CD14-positive monocyte (primary cell): ENCODE data around the gene LRPPRC. TPM values are rescaled to one million over a fixed set of nuclear protein-coding genes. Genes with fewer than 3 reads are reported as not detected.

Experiments used
- DNase-seq, 3 donors: peaks; one replicate each; pipeline ENCODE4 v3.0.0-alpha.2; 2011 to 2022
- H2AFZ ChIP-seq: 2 replicates; pipeline ENCODE4 v1.6.0; 2012; ENCODE audit warnings: mild to moderate bottlenecking, low read depth, low read length, inconsistent platforms; ENCODE audit not compliant: insufficient read depth, poor library complexity, severe bottlenecking
- H3K27ac ChIP-seq, 2 donors: 1 replicate in 1 of 2; 2 replicates in 1 of 2; pipeline ENCODE4 v1.5.1; 2012 to 2013; ENCODE audit warnings: low read length in 2 of 2, control low read depth in 1 of 2, inconsistent platforms in 1 of 2, low read depth in 1 of 2, mild to moderate bottlenecking in 1 of 2
- H3K27me3 ChIP-seq, 2 donors: one replicate each; pipeline versions ENCODE4 v1.6.0 to v1.6.1; 2011 to 2013; ENCODE audit warnings: low read length in 2 of 2; ENCODE audit not compliant: control insufficient read depth in 2 of 2, insufficient read depth in 2 of 2
- H3K36me3 ChIP-seq, 2 donors: replicated peaks in 1 of 2; 1 replicate in 1 of 2; 2 replicates in 1 of 2; pipeline versions ENCODE4 v1.5.1 to v1.6.1; 2012 to 2013; ENCODE audit warnings: low read length in 2 of 2, control low read depth in 1 of 2, inconsistent platforms in 1 of 2, mild to moderate bottlenecking in 1 of 2; ENCODE audit not compliant: insufficient read depth in 2 of 2, control insufficient read depth in 1 of 2
- H3K4me1 ChIP-seq, 2 donors: 1 replicate in 1 of 2; 2 replicates in 1 of 2; pipeline versions ENCODE4 v1.5.1 to v1.6.1; 2012 to 2013; ENCODE audit warnings: low read length in 2 of 2, control low read depth in 1 of 2, inconsistent platforms in 1 of 2, mild to moderate bottlenecking in 1 of 2, moderate library complexity in 1 of 2; ENCODE audit not compliant: insufficient read depth in 2 of 2, control insufficient read depth in 1 of 2
- H3K4me2 ChIP-seq: replicated peaks from 2 replicates; pipeline ENCODE3; 2012; ENCODE audit warnings: low read length, moderate library complexity, mild to moderate bottlenecking; ENCODE audit not compliant: poor library complexity, severe bottlenecking; ENCODE audit errors: extremely low read depth
- H3K4me3 ChIP-seq, 3 experiments: fragments of 200-600 bp in 1 of 3; sonication (generic) in 1 of 3; replicated peaks in 1 of 3; 1 replicate in 2 of 3; 2 replicates in 1 of 3; pipeline ENCODE4 v1.5.1; 2011 to 2013; ENCODE audit warnings: low read length in 3 of 3, mild to moderate bottlenecking in 3 of 3, control low read depth in 2 of 3, low read depth in 2 of 3, inconsistent platforms in 1 of 3, moderate library complexity in 1 of 3
- H3K79me2 ChIP-seq: 2 replicates; pipeline ENCODE4 v1.6.0; 2012; ENCODE audit warnings: mild to moderate bottlenecking, control low read depth, inconsistent platforms, low read length, moderate library complexity; ENCODE audit not compliant: insufficient read depth
- H3K9ac ChIP-seq: 2 replicates; pipeline ENCODE4 v1.6.0; 2017; ENCODE audit warnings: low read length, mild to moderate bottlenecking; ENCODE audit not compliant: insufficient read depth, poor library complexity, severe bottlenecking
- H3K9me3 ChIP-seq, 2 donors: replicated peaks in 1 of 2; 1 replicate in 1 of 2; 2 replicates in 1 of 2; pipeline versions ENCODE4 v1.5.1 to v1.6.1; 2012 to 2013; ENCODE audit warnings: low read length in 2 of 2, control low read depth in 1 of 2; ENCODE audit not compliant: control insufficient read depth in 1 of 2, insufficient read depth in 1 of 2
- H4K20me1 ChIP-seq: 2 replicates; pipeline ENCODE4 v1.6.0; 2012; ENCODE audit warnings: mild to moderate bottlenecking, low read length, control low read depth, moderate library complexity; ENCODE audit not compliant: insufficient read depth
- H3K27ac Mint-ChIP-seq, 7 donors: one replicate each; pipeline ENCODE4 v1.8.0; 2020; ENCODE audit warnings: mild to moderate bottlenecking in 7 of 7, mixed read lengths in 7 of 7, moderate library complexity in 6 of 7, inconsistent platforms in 2 of 7
- H3K27me3 Mint-ChIP-seq, 3 donors: one replicate each; pipeline ENCODE4 v1.8.0; 2021 to 2022; ENCODE audit warnings: low read depth in 3 of 3, mild to moderate bottlenecking in 3 of 3, mixed read lengths in 3 of 3, moderate library complexity in 3 of 3, inconsistent platforms in 1 of 3
- H3K36me3 Mint-ChIP-seq, 2 donors: one replicate each; pipeline ENCODE4 v1.8.0; 2020; ENCODE audit warnings: mixed read lengths in 2 of 2, inconsistent platforms in 1 of 2, mild to moderate bottlenecking in 1 of 2
- H3K4me1 Mint-ChIP-seq: one replicate; pipeline ENCODE4 v1.8.0; 2020; ENCODE audit warnings: mild to moderate bottlenecking, mixed read lengths
- H3K4me3 Mint-ChIP-seq, 2 donors: one replicate each; pipeline ENCODE4 v1.8.0; 2020; ENCODE audit warnings: mild to moderate bottlenecking in 2 of 2, mixed read lengths in 2 of 2, moderate library complexity in 1 of 2
- H3K9me3 Mint-ChIP-seq, 7 donors: one replicate each; pipeline ENCODE4 v1.8.0; 2020 to 2022; ENCODE audit warnings: mixed read lengths in 7 of 7, mild to moderate bottlenecking in 6 of 7, moderate library complexity in 6 of 7, inconsistent platforms in 2 of 7
- WGBS: methylation state at CpG from one replicate; pipeline ENCODE4 v1.1.5; 2013; ENCODE audit warnings: missing lambda C conversion rate; ENCODE audit not compliant: insufficient coverage; 5-methylcytosine and 5-hydroxymethylcytosine counted together
- intact Hi-C, 2 donors: fragments of 100-400 bp; cut with micrococcal nuclease; formaldehyde crosslinking; loops; one replicate each; pipeline versions ENCODE4 v1.15.0 to v1.15.1; 2023
- polyA plus RNA-seq, 3 donors: library from polyadenylated mRNA; depleted of rRNA in 1 of 3; unstranded in 2 of 3; stranded (reverse) in 1 of 3; fragments of 300-500 nt in 2 of 3; fragments of >200 nt in 1 of 3; fragmentation: Illumina TruSeq in 2 of 3; gene quantifications; 1 replicate in 2 of 3; 2 replicates in 1 of 3; pipeline ENCODE4 v1.2.3, GENCODE V29; 2012 to 2021
- TF ChIP-seq, protein P1 (sequence below): fragments of 200-600 bp; IDR thresholded peaks from one replicate; pipeline ENCODE4 v1.8.0; 2022; ENCODE audit warnings: antibody characterized with exemption, mild to moderate bottlenecking

Gene LRPPRC
- polyA plus RNA-seq, 3 donors = 15.5 to 25.0 (median 24.8) TPM

DNA sequence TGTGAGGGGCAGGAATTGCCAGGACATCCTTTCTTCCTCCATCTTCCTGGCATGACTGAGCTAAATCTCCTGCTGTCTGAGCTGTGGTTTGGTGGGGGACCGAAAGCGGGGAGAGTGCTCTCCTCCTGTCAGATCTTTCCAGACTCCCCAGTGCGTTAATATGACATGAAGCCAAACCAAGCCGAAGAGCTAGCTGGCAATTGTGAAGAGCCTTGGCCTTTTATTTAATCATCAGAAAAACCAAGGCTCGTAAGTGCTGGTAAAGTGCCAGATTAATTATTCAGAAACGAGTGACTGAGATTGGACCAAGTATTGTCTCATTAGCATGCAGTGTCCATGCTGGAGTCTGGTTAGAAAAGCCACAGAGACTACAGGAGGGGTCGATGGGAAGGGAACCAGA, 14.5 kb upstream of the LRPPRC start:
- Histone ChIP-seq H3K79me2 (no peaks in the 10 kb centered on the region), H2AFZ (no peak overlapping the region), H3K27ac (no peak overlapping the region), H3K36me3 (no peaks in the 10 kb centered on the region), H3K4me3 (no peak overlapping the region), H3K27me3 (no peaks in the 10 kb centered on the region), H3K4me1 (no peaks in the 10 kb centered on the region), H3K4me2 (no peak overlapping the region), H3K9ac (no peak overlapping the region), H3K9me3 (no peaks in the 10 kb centered on the region), H4K20me1 (no peaks in the 10 kb centered on the region)
- Mint-ChIP-seq H3K4me3 (no peak overlapping the region), H3K36me3 (no peaks in the 10 kb centered on the region), H3K9me3 (no peaks in the 10 kb centered on the region), H3K27ac (peak overlapping the region in 1 of 7 donors; percentile 7), H3K27me3 (peaks cover 6 to 13% (median 11%) of the 10 kb centered on the region in 3 donors), H3K4me1 (peaks cover 6% of the 10 kb centered on the region)
- no peak for DNase-seq
- 93% methylated on average over 3 of the region's 7 CpGs for WGBS
- intact Hi-C loops = no loop called here
- TF ChIP-seq, protein P1, sequence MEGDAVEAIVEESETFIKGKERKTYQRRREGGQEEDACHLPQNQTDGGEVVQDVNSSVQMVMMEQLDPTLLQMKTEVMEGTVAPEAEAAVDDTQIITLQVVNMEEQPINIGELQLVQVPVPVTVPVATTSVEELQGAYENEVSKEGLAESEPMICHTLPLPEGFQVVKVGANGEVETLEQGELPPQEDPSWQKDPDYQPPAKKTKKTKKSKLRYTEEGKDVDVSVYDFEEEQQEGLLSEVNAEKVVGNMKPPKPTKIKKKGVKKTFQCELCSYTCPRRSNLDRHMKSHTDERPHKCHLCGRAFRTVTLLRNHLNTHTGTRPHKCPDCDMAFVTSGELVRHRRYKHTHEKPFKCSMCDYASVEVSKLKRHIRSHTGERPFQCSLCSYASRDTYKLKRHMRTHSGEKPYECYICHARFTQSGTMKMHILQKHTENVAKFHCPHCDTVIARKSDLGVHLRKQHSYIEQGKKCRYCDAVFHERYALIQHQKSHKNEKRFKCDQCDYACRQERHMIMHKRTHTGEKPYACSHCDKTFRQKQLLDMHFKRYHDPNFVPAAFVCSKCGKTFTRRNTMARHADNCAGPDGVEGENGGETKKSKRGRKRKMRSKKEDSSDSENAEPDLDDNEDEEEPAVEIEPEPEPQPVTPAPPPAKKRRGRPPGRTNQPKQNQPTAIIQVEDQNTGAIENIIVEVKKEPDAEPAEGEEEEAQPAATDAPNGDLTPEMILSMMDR = no peak

GRCh38 chr2:44009136-44009735, 13.4 kb upstream of the LRPPRC start:
- TF ChIP-seq, protein P1 = no peak
- Mint-ChIP-seq H3K27me3 (peaks cover 6 to 13% (median 9%) of the 10 kb centered on the region in 3 donors), H3K9me3 (no peaks in the 10 kb centered on the region), H3K4me3 (no peak overlapping the region), H3K36me3 (no peaks in the 10 kb centered on the region), H3K4me1 (peaks cover 8% of the 10 kb centered on the region), H3K27ac (no peak overlapping the region)
- H2AFZ ChIP-seq = no peak overlapping the region
- H3K4me1 ChIP-seq = no peaks in the 10 kb centered on the region
- no peak overlapping the region for H3K4me2 ChIP-seq
- H3K9ac ChIP-seq = no peak overlapping the region
- no peak for DNase-seq
- no peak overlapping the region for H3K4me3 ChIP-seq
- 57% methylated on average over 2 of the region's 3 CpGs for WGBS
- H3K79me2 ChIP-seq = no peaks in the 10 kb centered on the region
- H3K36me3 ChIP-seq = no peaks in the 10 kb centered on the region
- H4K20me1 ChIP-seq = no peaks in the 10 kb centered on the region
- no peak overlapping the region for H3K27ac ChIP-seq
- intact Hi-C loops = no loop called here
- no peaks in the 10 kb centered on the region for H3K27me3 ChIP-seq
- no peaks in the 10 kb centered on the region for H3K9me3 ChIP-seq
